Stimulated activated naive CD8-positive, alpha-beta T cell treated with anti-CD3 and anti-CD28 coated beads, Interleukin-15, amount 100 ng/mL, for 72 hours (primary cell): ENCODE data around the gene MCM9.
A peak's percentile ranks its signal among the peaks of the same experiment; 100 is the strongest.

Experiments
- ATAC-seq: fragments of 150-1000 bp; cut with Tn5 transposase; 2 replicates; pipeline ENCODE4 v1.10.0; 2021; ENCODE audit warnings: mild to moderate bottlenecking, moderate library complexity
- DNase-seq, 2 donors: peaks; one replicate each; pipeline ENCODE4 v3.0.0; 2021 to 2022
- H3K27ac Mint-ChIP-seq, 2 donors: one replicate each; pipeline ENCODE4 v1.8.0; 2022; ENCODE audit warnings: mild to moderate bottlenecking in 2 of 2, mixed read lengths in 2 of 2, moderate library complexity in 2 of 2
- H3K27me3 Mint-ChIP-seq: one replicate; pipeline ENCODE4 v1.8.0; 2022; ENCODE audit warnings: mixed read lengths
- H3K4me1 Mint-ChIP-seq: one replicate; pipeline ENCODE4 v1.8.0; 2022; ENCODE audit warnings: mild to moderate bottlenecking, mixed read lengths
- H3K4me3 Mint-ChIP-seq, 2 donors: one replicate each; pipeline ENCODE4 v1.8.0; 2022; ENCODE audit warnings: mild to moderate bottlenecking in 2 of 2, mixed read lengths in 2 of 2, moderate library complexity in 1 of 2
- H3K9me3 Mint-ChIP-seq, 2 donors: one replicate each; pipeline ENCODE4 v1.8.0; 2022; ENCODE audit warnings: mixed read lengths in 2 of 2

Gene MCM9

DNA sequence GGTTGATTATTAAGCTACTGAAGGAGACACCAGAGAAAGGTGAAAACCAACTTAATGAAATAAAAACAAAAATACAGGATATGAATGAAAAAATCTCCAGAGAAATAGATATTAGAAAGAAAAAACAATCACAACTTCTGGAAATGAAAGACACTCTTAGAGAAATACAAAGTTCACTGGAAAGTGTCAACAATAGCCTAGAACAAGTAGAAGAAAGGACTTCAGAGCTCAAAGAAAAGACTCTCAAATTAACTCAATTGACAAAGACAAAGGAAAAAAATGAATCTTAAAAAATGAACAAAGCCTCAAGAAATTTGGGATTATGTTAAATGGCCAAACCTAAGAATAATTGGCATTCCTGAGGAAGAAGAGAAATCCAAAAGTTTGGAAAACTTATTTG is 10.3 kb upstream of the MCM9 start:
- no peak overlapping the region for H3K27ac Mint-ChIP-seq

GRCh38 chr6:118940770-118941169 is 5.8 kb upstream of the MCM9 start:
- Mint-ChIP-seq H3K9me3 (peaks cover 38 to 58% of the 10 kb centered on the region in 2 donors), H3K27ac (no peak overlapping the region), H3K27me3 (no peaks in the 10 kb centered on the region), H3K4me3 (no peak overlapping the region), H3K4me1 (peaks cover 14% of the 10 kb centered on the region)
- ATAC-seq: no peak
- no peak for DNase-seq

More for the DNA sequence above, 10.3 kb upstream of the MCM9 start:
- ATAC-seq: no peak
- Mint-ChIP-seq H3K27me3 (no peaks in the 10 kb centered on the region), H3K4me1 (no peaks in the 10 kb centered on the region), H3K4me3 (no peak overlapping the region), H3K9me3 (peaks cover 55 to 73% of the 10 kb centered on the region in 2 donors)
- no peak for DNase-seq

- Mint-ChIP-seq H3K27ac (no peak overlapping the region), H3K4me1 (peaks cover 20% of the 10 kb centered on the region), H3K27me3 (no peaks in the 10 kb centered on the region), H3K9me3 (peaks cover 28 to 48% of the 10 kb centered on the region in 2 donors), H3K4me3 (no peak overlapping the region)
- ATAC-seq: no peak
- DNase-seq: no peak
Measured at GRCh38 chr6:118939683-118940082, 4.7 kb upstream of the MCM9 start.

GRCh38 chr6:118935978-118936703 is 1.2 kb upstream of the MCM9 start:
- Mint-ChIP-seq H3K27me3 (no peaks in the 10 kb centered on the region), H3K9me3 (peaks cover 5 to 23% of the 10 kb centered on the region in 2 donors), H3K4me3 (peak overlapping the region in 1 of 2 donors; percentile 93), H3K4me1 (peaks cover 40% of the 10 kb centered on the region), H3K27ac (peak overlapping the region in 1 of 2 donors; percentile 23)
- ATAC-seq (no peak), DNase-seq (no peak)

DNA sequence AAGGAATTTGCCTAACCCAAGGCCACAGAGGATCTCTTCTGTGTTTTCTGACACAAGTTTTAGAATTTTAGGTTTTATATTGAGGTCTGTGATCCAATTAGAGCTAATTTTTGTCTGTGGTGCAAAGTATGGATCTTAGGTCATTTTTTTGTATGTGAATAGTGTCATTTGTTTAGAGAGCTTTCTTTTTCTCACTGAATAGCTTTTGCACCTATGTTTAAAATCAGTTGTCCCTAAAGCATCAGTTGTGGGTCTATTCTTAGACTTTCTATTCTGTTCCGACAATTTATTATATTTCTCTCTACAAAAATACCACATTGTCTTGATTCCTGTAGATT is 341 bp upstream of the MCM9 start:
- peaks cover 5 to 14% of the 10 kb centered on the region in 2 donors for H3K9me3 Mint-ChIP-seq
- DNase-seq (no peak), ATAC-seq (no peak)
- H3K27ac Mint-ChIP-seq: peak overlapping the region; percentile 79 to 97
- no peaks in the 10 kb centered on the region for H3K27me3 Mint-ChIP-seq
- H3K4me1 Mint-ChIP-seq: peaks cover 40% of the 10 kb centered on the region
- peak overlapping the region; percentile 93 to 95 for H3K4me3 Mint-ChIP-seq

- peak overlapping the region; percentile 93 to 95 for H3K4me3 Mint-ChIP-seq
- no peak for DNase-seq
Measured at GRCh38 chr6:118933855-118934460, 1.0 kb downstream of the MCM9 start.

DNA sequence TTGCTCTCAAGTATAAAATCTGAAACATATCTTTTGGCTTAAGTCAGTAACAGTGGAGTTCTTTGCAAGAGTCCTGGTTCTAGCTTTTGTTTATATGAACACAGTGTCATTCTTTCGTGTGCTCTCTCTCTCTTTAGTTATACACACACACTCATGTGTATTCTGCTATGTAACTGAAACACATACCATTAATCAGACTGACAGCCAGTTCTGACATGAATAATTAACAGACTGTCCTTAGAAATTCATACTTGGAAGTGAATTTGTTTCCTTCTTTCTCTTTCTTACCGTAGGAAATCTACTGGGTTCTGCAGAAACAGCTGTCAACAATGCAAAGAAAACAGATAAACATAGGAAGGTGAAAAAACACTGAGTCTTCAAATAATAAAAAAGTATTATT is 2.5 kb downstream of the MCM9 start:
- H3K4me1 Mint-ChIP-seq: peaks cover 40% of the 10 kb centered on the region
- H3K4me3 Mint-ChIP-seq: no peak overlapping the region
- ATAC-seq (no peak), DNase-seq (no peak)
- no peak overlapping the region for H3K27ac Mint-ChIP-seq
- H3K27me3 Mint-ChIP-seq: no peaks in the 10 kb centered on the region
- peaks cover 0 to 5% of the 10 kb centered on the region in 2 donors for H3K9me3 Mint-ChIP-seq

More at GRCh38 chr6:118933855-118934460, 1.0 kb downstream of the MCM9 start:
- H3K4me1 Mint-ChIP-seq: peaks cover 40% of the 10 kb centered on the region
- peak; percentile 0 for ATAC-seq
- H3K27ac Mint-ChIP-seq: peak overlapping the region; percentile 58 to 82
- no peaks in the 10 kb centered on the region for H3K27me3 Mint-ChIP-seq
- H3K9me3 Mint-ChIP-seq: peaks cover 3 to 5% of the 10 kb centered on the region in 2 donors

GRCh38 chr6:118931436-118931835 is 3.5 kb downstream of the MCM9 start:
- Mint-ChIP-seq H3K9me3 (no peaks in the 10 kb centered on the region), H3K27me3 (no peaks in the 10 kb centered on the region), H3K27ac (no peak overlapping the region), H3K4me3 (no peak overlapping the region), H3K4me1 (peaks cover 32% of the 10 kb centered on the region)
- ATAC-seq (no peak), DNase-seq (no peak)

DNA sequence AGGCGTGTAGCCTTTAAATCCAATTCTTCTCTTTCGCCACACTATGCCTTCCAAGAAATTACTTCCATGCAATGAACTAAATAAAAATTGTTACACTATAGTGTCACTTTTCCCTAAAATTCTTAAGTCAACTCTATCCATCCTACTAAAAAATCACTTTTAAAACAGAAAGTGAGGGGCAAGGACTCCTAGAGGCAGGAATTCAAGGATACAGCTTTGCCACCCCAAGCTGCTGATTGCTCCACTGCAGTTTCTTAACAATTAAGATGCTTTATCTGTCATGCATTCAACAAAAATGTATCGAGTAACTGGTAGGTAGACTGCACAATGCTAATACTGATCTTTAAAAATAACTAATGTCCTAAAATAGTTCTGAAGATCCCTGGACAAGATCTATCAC is 4.3 kb downstream of the MCM9 start:
- no peaks in the 10 kb centered on the region for H3K9me3 Mint-ChIP-seq
- no peaks in the 10 kb centered on the region for H3K27me3 Mint-ChIP-seq
- H3K4me1 Mint-ChIP-seq: peaks cover 25% of the 10 kb centered on the region
- no peak for ATAC-seq
- DNase-seq: no peak
- H3K27ac Mint-ChIP-seq: no peak overlapping the region
- H3K4me3 Mint-ChIP-seq: no peak overlapping the region

GRCh38 chr6:118923035-118923434 is 11.9 kb downstream of the MCM9 start:
- no peaks in the 10 kb centered on the region for H3K27me3 Mint-ChIP-seq
- no peaks in the 10 kb centered on the region for H3K4me1 Mint-ChIP-seq
- no peak overlapping the region for H3K27ac Mint-ChIP-seq
- H3K9me3 Mint-ChIP-seq: no peaks in the 10 kb centered on the region
- DNase-seq (no peak), ATAC-seq (no peak)
- H3K4me3 Mint-ChIP-seq: no peak overlapping the region

GRCh38 chr6:118921084-118921483 is 13.9 kb downstream of the MCM9 start:
- no peaks in the 10 kb centered on the region for H3K9me3 Mint-ChIP-seq
- no peaks in the 10 kb centered on the region for H3K4me1 Mint-ChIP-seq
- DNase-seq: no peak
- peak; percentile 53 for ATAC-seq
- H3K4me3 Mint-ChIP-seq: no peak overlapping the region
- H3K27ac Mint-ChIP-seq: no peak overlapping the region
- no peaks in the 10 kb centered on the region for H3K27me3 Mint-ChIP-seq

GRCh38 chr6:118918329-118918725 is 16.6 kb downstream of the MCM9 start:
- DNase-seq (no peak), ATAC-seq (no peak)
- Mint-ChIP-seq H3K4me1 (no peaks in the 10 kb centered on the region), H3K27ac (no peak overlapping the region), H3K9me3 (no peaks in the 10 kb centered on the region), H3K27me3 (no peaks in the 10 kb centered on the region), H3K4me3 (no peak overlapping the region)

DNA sequence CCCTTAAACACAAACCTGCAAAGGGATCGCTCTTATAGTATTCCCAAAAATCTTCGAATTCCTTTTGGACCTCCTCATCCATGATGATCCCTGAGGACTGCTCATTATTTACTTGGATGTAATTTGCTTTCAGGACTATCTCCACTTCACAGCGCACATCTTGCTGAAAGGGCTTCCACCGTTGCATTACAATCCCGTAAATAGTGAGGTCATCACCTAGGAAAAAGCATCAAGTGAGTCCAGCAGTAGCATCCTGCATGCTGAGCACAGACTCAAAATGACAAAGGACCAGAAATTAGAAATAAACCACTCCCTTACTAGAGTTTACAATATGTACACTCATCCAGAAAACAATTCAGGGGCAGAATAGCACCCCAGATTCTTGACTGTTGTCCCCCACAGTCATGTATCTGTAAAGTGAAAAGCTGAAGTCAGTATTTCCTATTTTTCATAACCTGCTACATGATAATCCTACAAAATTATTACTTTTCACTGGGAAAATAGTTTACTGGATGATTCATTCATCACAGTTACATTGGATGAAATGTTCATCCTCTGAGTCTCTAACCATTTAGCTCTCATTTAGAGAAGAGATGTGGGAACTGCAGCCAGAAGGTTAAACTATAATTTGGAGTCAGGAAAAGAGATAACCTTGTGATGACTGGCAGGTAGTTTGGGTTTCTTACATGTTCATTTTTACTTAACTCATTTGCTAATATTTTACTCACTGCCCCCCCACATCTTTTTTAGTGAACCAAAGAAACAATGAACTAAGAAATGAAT is 17.2 kb downstream of the MCM9 start:
- ATAC-seq (no peak), DNase-seq (no peak)
- no peaks in the 10 kb centered on the region for H3K4me1 Mint-ChIP-seq
- H3K4me3 Mint-ChIP-seq: no peak overlapping the region
- no peaks in the 10 kb centered on the region for H3K27me3 Mint-ChIP-seq
- no peak overlapping the region for H3K27ac Mint-ChIP-seq
- H3K9me3 Mint-ChIP-seq: no peaks in the 10 kb centered on the region

DNA sequence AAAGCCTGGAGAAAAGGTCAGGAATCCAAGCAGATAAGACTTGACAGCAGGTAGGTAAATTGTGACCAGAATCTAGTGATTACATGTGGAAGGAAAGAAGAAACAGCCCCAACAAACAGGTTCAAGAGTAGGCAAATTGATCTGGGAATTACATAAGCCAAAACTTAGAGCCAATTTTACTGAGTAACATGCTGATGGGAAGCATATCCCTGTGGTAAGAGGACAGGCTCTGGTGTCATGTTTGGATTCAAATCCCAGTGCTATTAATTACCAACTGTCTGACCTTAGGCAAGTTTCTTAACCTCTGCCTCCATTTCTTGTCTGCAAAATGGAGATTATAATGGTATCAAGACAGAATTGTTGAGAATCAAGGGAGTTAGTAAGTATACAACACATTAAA is 20.4 kb downstream of the MCM9 start:
- Mint-ChIP-seq H3K9me3 (no peaks in the 10 kb centered on the region), H3K4me3 (no peak overlapping the region), H3K27ac (no peak overlapping the region), H3K27me3 (no peaks in the 10 kb centered on the region), H3K4me1 (no peaks in the 10 kb centered on the region)
- ATAC-seq (no peak), DNase-seq (no peak)

GRCh38 chr6:118913161-118913560 is 21.8 kb downstream of the MCM9 start:
- ATAC-seq (no peak), DNase-seq (no peak)
- Mint-ChIP-seq H3K4me1 (no peaks in the 10 kb centered on the region), H3K27ac (peak overlapping the region in 1 of 2 donors; percentile 49), H3K9me3 (no peaks in the 10 kb centered on the region), H3K4me3 (no peak overlapping the region), H3K27me3 (no peaks in the 10 kb centered on the region)

DNA sequence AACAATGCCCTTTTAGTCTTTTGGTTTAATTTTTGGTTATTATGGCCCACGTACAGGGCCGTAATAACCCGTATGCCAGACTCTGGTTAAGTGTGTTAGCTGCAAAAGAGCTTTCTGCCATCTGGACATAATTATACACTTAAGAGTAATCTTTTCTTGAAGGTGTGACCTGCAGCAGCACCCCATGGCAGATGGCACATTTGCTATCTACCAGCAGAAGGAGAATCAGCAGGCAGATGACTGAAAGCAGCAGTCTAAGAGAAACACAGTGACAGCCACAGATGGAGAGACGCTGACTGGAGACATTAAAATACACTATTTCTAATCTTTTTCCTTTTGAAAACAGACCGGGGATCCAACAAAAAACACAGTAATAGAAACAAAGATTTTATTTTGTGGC is 22.3 kb downstream of the MCM9 start:
- DNase-seq (no peak), ATAC-seq (no peak)
- no peak overlapping the region for H3K27ac Mint-ChIP-seq
- no peaks in the 10 kb centered on the region for H3K9me3 Mint-ChIP-seq
- H3K27me3 Mint-ChIP-seq: no peaks in the 10 kb centered on the region
- no peaks in the 10 kb centered on the region for H3K4me1 Mint-ChIP-seq
- no peak overlapping the region for H3K4me3 Mint-ChIP-seq
